ENCODE measurements around the gene AKR1A1.

AKR1A1 gene

DNA sequence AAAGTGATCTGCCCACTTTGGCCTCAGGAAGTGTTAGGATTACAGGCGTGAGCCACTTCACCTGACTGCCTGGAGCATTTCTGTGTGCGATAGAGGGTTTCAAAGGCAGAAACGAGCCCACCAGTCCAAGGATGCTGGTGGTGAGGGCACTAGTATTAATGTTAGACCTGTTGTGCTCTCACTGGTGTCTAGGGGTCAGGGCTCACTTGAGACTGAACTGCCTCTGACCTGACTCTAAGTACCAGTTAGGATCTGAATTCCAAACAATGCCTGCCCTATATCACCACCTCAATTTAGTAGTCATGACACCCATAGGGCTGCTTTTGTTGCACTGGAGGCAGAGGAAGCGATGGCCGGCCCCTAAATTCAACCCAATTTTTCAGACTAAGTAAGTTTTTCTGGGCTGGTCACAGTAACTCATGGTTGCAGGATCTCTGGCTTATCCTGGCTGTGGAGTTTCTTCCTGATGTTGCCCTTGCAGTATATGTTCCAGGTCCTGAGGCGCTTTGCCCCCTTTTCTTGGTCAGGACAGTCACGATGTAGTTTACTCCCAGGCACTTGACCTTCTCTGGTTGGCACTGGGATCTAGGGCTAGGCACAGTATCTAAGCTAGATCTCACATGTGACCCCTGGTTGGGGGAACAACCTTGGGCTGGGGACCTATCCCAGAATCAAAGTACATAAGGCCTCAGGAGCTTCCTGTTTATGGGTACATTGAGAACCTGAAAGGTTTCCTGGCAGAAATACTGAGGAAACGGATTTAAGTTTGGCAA lies 68.7 kb downstream of the AKR1A1 start:
- no peak for DNase-seq (ENCODE audit: low read depth)
